CD1c-positive myeloid dendritic cell (primary cell): Measurements from ENCODE around the gene DNAAF1.
"Not testable (repeated sequence)": the region's sequence is repeated elsewhere in the genome, so short reads cannot be mapped to it uniquely, and the experiment has no call there.

Experiments
- DNase-seq: peaks from one replicate; pipeline ENCODE4 v3.0.0-alpha.2; 2016; ENCODE audit errors: extremely low spot score

The DNAAF1 gene

DNA sequence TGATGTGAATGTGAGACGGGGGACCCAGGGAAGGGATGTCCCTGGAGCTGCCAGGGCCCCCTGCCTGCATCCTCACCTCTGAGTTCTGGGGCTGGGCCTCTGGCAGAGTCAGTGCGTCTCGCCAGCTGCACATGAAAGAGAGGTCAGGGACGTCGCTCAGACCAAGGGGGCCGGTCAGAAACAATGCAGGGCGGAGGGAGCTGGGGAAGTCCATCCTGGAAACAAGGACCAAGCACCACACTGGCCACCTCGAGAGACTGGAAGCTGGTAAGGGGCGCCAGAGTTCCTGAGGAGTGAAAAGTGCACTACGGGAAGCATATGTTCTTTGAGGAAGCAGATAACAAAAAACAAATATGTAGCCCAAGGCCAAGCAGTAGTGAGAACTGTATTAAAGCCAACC lies 39.7 kb downstream of the DNAAF1 start:
- DNase-seq: no peak

- peak; percentile 99 for DNase-seq
Observed at GRCh38 chr16:84186685-84187437, 41.8 kb downstream of the DNAAF1 start, which contains the start of gene TAF1C. TAF1C (minus strand) TSS chr16:84187057; CDS start chr16:84184988, 2,069 bp downstream.

- no peak for DNase-seq
Observed at GRCh38 chr16:84190731-84191388, 45.8 kb downstream of the DNAAF1 start, which contains the start of gene ADAD2. ADAD2 (plus strand) TSS chr16:84191157; CDS start chr16:84191231, 74 bp downstream.

- DNase-seq: no peak
Observed at GRCh38 chr16:84191466-84191865, 46.4 kb downstream of the DNAAF1 start.

DNA sequence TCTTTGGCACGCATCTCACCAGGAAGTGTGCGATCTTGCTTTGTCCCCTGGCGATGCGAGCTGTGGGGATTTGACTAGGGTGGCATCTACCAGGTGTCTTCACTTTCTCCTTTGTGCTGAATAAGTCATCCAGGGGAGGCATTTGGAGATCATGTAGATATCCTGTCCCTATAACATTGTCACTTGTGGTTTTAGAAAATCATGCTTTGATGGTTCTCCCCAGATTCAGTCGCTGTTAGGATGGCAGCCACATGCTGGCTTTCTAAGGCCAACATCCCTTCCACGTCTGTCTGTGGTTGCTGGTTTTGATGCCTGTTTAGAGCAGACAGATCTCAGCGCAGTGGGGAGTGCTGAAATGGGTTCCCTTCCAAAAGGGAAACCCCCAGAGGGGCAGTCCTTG lies 48.4 kb downstream of the DNAAF1 start:
- no peak for DNase-seq

DNA sequence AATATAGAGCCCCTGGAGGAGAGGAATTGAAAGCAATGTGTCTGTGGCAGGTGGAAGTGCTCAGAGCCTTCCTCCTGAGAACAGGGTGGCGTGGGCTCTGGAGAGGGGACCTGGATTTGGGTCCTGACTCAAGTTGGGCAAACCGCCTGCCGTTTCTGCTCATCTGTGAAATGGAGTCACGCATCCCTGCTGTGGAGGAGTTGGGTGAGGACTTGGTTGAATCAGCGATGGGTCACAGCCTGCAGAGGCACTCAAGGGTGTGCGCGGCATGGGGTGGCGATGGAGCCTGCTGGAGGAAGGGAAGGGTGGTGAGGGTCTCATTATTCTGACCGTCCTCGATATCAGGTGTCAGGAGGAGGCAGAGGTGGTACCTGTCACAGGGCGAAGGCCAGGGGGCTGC lies 48.9 kb downstream of the DNAAF1 start:
- DNase-seq: no peak

DNA sequence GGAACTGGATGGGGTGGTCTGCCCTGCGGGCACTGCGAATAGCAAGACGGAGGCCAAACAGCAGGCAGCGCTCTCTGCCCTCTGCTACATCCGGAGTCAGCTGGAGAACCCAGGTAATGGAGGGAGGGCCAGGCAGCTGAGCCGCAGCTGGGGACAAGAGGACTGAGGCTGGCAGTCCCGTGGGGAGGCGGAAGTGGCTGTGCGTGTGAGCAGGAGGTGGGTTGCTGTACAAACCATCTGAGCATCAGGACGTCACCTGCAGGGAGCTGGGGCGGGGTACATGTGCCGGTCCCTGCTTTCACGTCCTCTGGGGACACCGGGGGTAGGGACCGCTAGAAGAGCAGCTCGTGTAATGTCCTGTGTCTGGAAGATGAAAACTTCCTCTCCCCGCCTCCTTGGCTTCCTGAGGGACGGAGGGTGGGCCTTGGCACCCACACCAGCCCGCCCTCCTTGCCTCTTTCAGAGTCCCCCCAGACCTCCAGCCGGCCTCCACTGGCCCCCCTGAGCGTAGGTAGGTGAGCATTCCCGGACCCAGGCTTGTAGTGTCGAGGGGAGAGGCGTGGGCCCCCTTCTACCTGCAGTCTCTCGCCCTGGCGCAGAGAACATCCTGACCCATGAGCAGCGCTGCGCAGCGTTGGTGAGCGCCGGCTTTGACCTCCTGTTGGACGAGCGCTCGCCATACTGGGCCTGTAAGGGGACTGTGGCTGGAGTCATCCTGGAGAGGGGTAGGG lies 49.5 kb downstream of the DNAAF1 start:
- DNase-seq: peak; percentile 36

DNA sequence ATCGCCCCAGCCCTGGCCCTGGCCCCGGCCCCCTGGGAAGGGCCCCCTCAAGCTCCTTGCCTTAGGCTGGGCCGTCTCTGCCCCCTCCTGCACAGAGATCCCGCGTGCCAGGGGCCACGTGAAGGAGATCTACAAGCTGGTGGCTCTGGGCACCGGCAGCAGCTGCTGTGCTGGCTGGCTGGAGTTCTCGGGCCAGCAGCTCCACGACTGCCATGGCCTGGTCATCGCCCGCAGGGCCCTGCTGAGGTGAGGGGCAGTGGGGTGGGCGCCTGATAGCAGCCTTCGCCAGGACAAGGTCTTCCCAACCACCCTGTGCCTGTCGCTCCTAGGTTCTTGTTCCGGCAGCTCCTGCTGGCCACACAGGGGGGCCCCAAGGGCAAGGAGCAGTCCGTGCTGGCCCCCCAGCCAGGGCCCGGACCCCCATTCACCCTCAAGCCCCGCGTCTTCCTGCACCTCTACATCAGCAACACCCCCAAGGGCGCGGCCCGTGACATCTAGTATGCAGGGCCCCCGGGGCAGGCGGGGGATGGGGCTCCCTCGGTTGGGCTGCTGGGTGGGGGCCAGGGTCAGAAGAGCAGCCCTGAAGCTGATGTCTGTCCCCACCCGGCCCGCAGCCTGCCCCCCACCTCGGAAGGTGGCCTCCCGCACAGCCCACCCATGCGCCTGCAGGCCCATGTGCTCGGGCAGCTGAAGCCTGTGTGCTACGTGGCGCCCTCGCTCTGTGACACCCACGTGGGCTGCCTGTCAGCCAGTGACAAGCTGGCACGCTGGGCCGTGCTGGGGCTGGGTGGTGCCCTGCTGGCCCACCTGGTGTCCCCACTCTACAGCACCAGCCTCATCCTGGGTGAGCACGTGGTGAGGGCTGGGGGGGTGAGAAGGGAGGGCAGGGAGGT lies 50.3 kb downstream of the DNAAF1 start:
- no peak for DNase-seq

GRCh38 chr16:84196101-84196500 lies 51.0 kb downstream of the DNAAF1 start:
- no peak for DNase-seq

- DNase-seq: no peak
Observed at GRCh38 chr16:84196727-84197394, 51.8 kb downstream of the DNAAF1 start.

- no peak for DNase-seq
Observed at GRCh38 chr16:84197466-84198128, 52.5 kb downstream of the DNAAF1 start.

DNA sequence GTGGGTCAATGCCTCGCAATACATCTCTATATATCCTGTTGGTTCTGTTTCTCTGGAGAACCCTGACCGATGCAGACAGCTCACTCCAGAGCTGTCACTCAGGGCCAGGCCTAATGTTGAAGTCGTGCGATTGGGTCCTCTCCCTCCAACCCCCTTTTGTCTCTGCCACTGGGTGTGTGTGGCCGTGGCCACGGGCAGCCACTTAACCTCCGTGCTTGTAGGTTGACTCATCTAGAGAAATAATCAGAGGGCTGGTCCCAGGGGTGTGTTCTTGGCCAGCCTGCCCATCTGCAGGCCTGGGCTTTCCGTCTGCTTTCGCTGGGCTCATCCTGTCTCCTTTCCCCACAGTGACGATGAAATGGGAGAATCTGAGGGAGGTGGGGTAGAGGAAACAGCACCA lies 53.3 kb downstream of the DNAAF1 start:
- DNase-seq: no peak

DNA sequence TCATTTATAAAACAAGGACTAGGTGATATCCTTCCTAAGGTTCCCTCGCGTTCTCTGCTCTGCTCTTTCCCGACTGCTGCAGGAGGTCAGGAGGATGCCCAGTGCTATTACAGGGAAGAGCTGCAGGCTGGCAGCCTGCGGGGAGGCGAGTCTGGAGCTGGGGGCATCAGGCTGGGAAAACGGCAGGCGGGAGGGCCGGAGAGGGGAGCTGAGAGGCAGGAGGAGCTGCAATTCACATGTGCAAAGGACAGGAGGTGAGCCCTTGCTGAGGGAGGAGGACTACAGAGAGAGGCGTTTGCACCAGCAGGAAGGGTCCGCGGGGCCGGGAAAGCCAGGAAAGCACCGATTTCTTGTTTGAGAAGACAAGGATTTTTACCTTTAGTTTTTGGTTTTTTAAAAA lies 54.0 kb downstream of the DNAAF1 start:
- no peak for DNase-seq

DNA sequence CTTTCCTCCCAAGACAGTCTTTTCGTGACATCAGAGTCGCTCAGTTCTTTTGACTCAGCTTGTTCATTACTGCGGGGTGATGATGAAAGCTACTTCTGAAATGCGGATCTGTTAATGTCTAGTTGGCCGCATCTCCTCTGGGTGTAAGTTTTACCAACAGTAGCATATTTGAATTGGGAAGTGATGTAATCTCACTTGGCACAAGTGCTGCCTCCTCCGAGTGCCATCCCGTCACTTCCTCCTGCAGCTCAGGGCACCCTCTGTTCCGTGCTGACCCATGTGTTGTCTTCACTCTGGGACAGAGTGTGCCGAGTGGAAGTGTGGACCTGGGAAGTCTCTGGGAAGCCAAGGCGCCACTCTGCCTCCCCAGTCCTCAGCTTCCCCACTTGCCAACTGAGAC lies 54.8 kb downstream of the DNAAF1 start:
- DNase-seq: peak; percentile 92

- DNase-seq: not testable (repeated sequence)
Observed at GRCh38 chr16:84204551-84204950, 59.4 kb downstream of the DNAAF1 start.

GRCh38 chr16:84205123-84205522 lies 60.0 kb downstream of the DNAAF1 start:
- DNase-seq: not testable (repeated sequence)

- DNase-seq: no peak
Observed at GRCh38 chr16:84205976-84206691, 61.0 kb downstream of the DNAAF1 start.

DNA sequence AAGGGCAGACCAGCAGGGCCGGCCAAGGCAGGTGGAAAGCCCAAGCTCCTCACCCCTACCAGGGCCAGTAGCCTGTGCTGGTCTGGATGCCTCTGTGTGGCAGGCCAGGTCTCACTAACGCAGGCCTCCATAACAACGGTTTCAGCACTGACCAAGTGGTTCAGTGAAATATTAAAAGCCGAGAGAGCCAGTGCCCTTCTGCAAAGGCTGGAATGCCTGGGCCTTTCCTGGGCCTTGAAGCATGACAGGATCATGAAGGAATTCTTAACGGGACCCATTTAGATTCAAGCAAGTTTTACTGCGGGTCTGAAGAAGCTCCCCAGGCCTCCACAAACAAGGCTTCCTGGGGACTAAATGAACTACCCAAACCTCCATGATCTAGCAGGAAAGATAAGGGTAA lies 62.1 kb downstream of the DNAAF1 start:
- DNase-seq: no peak

DNA sequence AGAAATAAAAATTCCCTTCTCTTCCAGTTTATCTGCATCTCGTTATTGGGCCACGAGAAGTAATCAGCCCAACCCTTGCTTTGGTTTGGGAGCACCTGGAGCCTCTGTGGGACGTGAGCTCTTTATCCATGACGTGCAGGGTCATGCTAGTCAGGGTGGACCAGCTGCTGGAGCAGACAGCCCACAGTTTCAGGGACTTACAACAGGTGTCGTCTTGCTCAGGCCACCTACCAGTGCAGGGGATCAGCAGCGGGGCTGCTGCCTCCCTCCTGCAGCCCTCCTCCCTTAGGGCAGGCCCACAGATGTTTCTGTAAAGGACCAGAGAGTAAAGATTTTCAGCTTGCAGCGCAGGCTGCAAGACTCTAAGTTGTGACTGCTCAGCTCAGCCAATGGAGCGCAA lies 62.8 kb downstream of the DNAAF1 start:
- DNase-seq: no peak

DNA sequence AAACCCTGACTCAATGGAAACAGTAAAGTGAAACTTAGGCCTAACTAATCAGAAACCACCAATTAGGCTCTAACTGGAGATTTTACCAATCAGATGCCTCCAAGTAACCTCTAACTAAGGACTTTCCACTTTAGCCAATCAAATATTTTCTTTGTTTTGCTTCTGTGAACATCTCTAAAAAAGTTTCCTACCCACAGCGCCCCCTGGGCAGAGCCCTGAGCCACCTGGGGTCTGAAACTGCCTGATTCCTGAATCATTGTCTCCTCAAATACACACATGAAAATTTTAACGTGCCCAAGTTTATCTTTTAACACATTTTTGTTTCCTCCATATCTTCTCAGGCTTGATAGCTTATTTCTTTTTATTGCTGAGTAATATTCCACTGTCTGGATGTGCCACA lies 64.9 kb downstream of the DNAAF1 start:
- no peak for DNase-seq
